GM21717 (cell line): ENCODE results near the gene P2RY12.

Experiments
- ATAC-seq: cut with Tn5 transposase; IDR thresholded peaks from one replicate; pipeline ENCODE4 v1.9.1; 2021; ENCODE audit warnings: mild to moderate bottlenecking, moderate library complexity; ENCODE audit not compliant: unreplicated experiment

The P2RY12 gene

GRCh38 chr3:151384741-151385174, at the start of gene P2RY12:
Gene P2RY12, minus strand, starts transcription at chr3:151384753. Its CDS starts 45,908 bp downstream, at chr3:151338845.
- ATAC-seq = peak; percentile 58

DNA sequence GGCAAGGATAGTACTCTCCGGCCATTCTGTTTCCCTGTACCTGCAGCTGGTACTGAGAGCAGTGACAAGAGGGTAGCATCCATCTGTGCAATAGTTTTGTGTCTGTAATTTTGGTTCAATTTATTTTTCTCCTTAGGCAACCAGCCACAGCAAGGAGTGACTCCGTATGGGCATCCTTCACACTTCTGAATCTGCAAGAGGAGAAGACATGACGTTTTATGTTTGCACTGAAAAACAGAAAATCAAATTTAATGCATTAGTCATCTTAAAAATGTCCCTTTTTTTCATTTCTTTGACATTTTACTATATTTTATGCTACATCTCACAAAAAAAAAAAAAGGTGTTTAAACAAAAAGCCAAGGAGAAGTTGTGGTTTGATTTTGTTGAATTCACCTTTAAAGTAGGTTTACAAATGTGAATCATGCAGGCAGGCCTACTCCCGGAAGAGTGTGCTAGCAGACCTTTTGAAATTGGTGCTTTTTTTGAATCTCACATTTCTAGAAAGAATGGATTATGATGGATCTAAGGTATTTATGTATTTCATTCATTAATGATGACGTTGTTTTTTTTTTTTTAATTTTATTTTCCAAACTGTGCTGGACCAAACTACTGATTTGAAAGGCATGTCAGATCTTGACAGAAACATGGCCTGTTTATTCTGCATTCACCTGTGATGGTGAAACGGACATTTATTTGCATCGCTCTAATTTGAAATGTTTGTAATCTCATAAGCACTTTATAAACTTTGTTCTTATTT, 48.2 kb upstream of the P2RY12 start:
- no peak for ATAC-seq

GRCh38 chr3:151431940-151432339, 47.4 kb upstream of the P2RY12 start:
- ATAC-seq = no peak

DNA sequence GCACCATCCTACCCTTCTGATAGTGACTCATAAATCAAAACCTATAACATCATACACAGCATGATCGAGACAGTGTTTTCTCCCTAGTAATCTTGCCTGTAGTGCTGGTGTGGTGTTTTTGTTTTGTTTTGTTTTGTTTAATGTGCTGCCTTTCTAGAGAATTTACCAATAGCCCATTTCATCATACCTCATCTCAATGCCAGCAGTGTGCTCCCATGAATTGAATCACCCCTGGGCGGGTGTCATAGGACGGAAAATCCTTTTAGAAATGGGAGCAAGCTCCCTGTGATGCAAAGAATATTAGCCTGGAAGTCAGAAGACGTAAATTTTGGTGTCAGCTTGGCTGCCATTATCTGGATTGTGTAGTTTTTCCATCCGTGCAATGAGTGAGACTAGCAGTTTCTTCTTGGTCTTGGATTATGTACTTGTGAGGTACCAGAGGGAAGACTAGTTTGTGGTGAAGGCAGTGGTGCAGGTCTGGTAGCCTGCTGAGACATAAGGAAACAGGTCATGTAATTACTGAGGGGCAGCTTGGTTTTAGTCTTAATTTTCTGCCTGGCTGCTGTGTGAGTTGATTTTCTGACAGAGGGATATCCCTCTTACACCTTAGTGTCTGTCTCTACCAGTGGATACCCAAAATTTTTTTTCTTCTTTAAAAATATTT, 46.4 kb upstream of the P2RY12 start:
- no peak for ATAC-seq

DNA sequence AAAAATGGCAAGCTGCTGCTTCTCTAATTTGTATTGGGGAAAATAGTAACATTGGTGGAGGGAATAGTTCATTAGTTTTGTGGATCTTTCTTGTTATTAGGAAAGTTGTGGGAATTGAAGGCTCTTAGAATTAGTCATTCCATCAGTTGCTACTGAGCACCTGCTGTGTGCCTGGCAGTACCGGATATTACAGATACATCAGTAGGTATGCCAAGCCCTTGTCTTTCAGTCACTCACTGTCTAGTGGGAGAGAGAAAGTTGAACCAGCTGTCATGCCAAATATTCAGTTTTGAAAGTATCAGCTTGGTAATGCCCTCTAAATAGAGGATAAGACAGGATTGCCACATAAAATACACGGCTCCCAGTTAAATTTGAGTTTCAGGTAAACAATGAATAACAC, 43.8 kb upstream of the P2RY12 start:
- no peak for ATAC-seq

DNA sequence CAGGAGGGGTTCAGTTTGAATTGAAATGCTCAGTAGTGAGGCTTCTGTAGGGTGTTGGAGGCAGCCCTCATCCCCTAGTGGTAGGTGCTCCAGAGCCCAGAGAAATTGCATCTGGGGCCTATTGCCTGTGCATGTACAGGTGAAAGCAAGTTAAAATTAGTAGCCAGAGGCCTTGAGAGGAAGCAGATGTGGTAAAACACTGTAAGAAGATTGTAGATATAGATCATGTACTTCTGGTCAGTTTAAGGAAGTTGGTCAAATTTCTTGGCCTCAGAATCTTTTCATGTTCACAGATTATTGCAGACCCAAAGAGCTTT, 41.7 kb upstream of the P2RY12 start:
- ATAC-seq = no peak

DNA sequence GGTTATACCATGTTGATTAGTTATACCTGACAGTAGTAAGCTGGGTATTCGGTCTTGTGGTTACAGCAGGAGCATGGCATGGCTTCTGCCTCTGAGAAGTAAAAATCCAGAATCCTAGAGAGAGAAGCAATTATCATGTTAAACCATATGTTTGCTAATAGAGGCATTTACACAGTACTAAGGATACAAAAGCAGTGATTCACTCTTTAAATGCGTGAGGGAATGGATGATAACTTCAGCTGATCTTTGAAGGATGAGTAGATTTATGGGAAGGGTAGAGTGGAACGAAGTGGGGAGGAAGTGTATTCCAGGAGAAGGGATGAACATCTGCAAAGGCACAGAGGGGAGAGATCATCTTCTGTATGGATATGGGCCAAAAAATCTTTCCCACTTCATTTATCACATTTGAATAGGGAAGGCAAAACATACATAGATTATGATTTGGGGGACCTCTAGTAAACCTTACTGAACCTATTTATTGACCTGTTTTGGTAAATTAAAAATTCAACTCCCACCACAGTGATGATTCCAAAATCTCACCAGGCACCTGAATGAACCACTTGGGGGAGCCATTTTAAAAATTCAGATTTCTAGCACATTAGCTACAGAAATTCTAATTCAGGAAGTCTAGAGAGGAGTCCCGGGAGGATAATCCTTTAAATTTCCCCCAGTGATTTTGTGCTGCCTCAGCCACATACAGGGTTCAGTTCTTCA, 41.2 kb upstream of the P2RY12 start:
- no peak for ATAC-seq

DNA sequence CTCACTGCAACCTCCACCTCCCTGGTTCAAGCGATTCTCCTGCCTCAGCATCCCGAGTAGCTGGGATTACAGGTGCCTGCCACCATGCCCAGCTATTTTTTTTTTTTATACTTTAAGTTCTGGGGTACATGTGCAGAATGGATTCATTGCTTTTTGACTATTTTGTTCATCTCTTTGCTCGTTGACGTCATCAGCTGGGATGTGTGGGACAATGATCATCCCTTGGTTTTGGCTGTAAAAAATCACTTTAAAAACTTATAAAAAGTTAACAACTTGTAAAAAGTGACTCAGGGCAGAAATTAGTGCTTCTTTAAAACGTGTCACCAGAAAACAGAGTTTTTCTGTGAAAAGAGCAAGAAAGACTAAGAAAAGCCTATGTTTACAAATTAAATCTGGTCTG, 38.5 kb upstream of the P2RY12 start:
- ATAC-seq = no peak

GRCh38 chr3:151421938-151422337, 37.4 kb upstream of the P2RY12 start:
- no peak for ATAC-seq

GRCh38 chr3:151419806-151420205, 35.3 kb upstream of the P2RY12 start:
- ATAC-seq = no peak

GRCh38 chr3:151415289-151415688, 30.7 kb upstream of the P2RY12 start:
- no peak for ATAC-seq

DNA sequence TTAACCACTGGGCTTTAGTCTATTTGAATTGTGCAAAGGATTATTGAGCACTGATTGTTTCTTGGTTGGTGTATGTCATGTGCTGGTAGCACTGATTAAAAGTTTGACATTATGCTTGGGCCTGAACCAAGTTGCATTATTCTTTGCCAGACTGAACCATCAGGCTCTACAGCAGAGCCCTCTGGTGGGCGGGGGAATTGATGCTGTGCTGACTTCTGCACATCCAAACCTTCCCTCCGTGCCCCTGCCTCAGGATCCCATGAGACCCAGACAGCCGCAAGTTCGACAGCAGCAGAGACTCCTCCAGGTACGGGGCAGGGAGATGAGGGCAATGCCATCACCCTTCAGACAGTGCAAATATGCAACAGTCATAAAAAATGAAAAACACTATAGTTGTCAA, 28.4 kb upstream of the P2RY12 start:
- no peak for ATAC-seq

GRCh38 chr3:151410891-151411559, 26.5 kb upstream of the P2RY12 start:
- no peak for ATAC-seq

- no peak for ATAC-seq
These were observed 23.4 kb upstream of the P2RY12 start for GRCh38 chr3:151407928-151408327.

- ATAC-seq = no peak
These were observed 19.8 kb upstream of the P2RY12 start for GRCh38 chr3:151404316-151404715.

DNA sequence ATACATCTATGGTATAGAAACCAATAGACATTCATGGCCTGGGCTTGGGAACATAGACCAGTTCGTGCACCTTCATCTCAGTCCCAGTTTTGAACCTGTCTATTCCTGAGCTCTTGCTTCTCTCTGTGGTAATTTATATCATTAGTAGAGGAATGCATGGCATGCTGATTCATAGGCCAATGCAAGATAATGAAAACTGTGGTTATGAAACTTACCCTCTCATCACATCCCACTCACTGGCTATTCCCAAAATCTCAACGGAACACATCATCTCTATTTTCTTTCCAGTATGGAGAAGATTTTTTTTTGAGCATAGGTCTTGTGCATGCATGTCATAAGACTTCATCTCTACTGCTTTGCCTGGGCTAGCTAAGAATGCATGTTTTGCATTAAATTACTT, 18.7 kb upstream of the P2RY12 start:
- no peak for ATAC-seq

GRCh38 chr3:151402349-151402748, 17.8 kb upstream of the P2RY12 start:
- no peak for ATAC-seq

GRCh38 chr3:151400341-151400740, 15.8 kb upstream of the P2RY12 start:
- ATAC-seq = no peak

DNA sequence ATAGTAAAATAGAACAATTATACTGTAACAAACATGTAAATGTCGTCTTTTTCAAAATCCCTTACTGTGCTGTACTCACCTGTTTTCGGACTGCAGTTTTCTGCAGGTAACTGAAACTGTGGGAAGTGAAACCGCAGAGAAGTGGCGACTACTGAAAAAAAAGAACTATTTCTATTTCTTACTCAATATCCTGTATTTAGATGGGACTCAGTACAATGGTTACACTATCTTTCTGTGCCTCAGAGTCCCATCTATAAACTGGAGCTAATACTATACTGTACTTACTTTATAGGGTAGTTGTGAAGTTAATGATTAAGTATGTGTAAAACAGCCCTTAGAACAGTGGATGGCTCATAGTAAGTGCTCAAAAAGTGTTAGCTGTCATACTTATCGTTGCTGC, 14.3 kb upstream of the P2RY12 start:
- ATAC-seq = no peak

- no peak for ATAC-seq
These were observed 11.3 kb upstream of the P2RY12 start for GRCh38 chr3:151395806-151396205.

DNA sequence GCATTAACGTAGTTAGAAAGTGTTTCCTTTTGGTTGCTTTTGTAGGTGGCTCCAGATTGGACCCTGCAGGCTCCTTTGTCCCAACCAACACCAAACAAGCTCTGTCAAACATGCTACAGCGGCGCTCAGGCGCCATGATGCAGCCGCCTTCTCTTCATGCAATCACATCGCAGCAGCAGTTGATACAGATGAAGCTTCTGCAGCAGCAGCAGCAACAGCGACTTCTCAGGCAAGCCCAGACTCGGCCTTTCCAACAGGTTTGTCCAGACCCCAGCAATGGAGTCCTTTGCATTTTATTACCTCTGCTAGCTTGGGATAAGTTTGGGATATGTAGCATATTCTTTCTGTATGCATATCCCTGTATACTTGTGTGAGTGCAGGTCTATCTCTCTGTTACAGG, 10.1 kb upstream of the P2RY12 start:
- ATAC-seq = no peak

DNA sequence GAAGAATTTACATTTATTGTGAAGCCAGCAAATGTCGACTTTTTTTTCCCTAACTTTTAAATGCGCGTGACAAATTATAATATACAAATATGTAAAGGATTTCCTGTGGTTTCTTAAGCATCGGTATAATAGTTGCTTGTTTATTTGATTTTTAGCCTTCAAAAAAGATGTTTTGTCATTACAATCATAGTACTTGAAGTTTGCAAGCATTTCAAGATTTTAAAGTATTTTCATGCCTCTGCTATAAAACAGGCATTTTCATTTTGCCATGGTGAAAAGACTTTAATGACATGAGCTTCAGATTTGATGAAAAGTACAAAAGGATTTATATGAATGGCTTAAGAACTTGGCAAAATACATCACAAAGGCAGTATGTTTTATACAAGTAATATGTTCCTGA, 9.4 kb upstream of the P2RY12 start:
- ATAC-seq = no peak
